Measurements from ENCODE around the gene TIMM17A.

DNA sequence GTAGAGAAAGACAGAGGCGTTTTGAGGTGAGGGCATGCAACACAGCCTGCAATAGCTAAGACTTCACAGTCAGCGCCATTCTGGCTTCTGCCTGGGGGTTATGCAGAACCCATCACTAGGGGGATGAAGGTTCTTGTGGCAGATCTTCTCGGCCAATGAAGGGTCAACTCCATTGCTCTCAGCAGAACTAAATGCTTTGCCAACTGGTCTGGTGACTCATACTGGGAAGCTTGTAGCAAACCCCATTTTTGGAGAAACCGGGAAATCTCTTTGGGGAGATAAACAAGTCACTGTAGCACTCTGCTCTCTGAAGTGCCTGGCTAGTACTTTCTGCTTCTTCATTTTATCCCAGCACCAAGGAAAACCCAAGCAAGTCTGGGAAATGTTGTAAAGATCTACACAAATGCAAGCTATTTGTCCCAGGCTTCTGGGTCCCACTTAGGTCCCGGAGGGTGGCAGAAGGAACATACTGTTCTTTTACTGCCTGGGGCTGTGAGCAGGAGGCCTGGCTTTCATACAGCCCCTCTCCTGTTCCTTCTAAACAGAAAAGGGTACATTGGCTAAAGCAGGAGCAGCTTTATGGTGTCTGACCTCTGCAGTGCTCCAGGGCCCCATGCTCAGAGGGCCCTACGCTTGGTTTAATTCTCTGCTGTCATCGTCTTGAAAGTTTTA is 37.8 kb upstream of the TIMM17A start:
- TF ChIP-seq SUZ12 (IDR thresholded peaks at IDR 0.05) (no peak), FOXK2 (IDR thresholded peaks at IDR 0.05) (no peak), ARNT (IDR thresholded peaks at IDR 0.05) (no peak), BHLHE40 (IDR thresholded peaks at IDR 0.05; ENCODE audit: borderline replicate concordance) (no peak), L3MBTL2 (conservative IDR thresholded peaks at IDR 0.05) (no peak), FOXM1 (IDR thresholded peaks at IDR 0.05; ENCODE audit: borderline replicate concordance) (no peak), NFRKB (IDR thresholded peaks at IDR 0.05) (no peak)

Data from HEK293T (cell line).